HG03196 (cell line): ENCODE measurements around the gene PRCD.

Experiments
- ATAC-seq: cut with Tn5 transposase; IDR thresholded peaks from one replicate; pipeline ENCODE4 v1.9.1; 2021; ENCODE audit not compliant: unreplicated experiment

PRCD gene

GRCh38 chr17:76568811-76569221 is 29.0 kb downstream of the PRCD start:
- no peak for ATAC-seq

DNA sequence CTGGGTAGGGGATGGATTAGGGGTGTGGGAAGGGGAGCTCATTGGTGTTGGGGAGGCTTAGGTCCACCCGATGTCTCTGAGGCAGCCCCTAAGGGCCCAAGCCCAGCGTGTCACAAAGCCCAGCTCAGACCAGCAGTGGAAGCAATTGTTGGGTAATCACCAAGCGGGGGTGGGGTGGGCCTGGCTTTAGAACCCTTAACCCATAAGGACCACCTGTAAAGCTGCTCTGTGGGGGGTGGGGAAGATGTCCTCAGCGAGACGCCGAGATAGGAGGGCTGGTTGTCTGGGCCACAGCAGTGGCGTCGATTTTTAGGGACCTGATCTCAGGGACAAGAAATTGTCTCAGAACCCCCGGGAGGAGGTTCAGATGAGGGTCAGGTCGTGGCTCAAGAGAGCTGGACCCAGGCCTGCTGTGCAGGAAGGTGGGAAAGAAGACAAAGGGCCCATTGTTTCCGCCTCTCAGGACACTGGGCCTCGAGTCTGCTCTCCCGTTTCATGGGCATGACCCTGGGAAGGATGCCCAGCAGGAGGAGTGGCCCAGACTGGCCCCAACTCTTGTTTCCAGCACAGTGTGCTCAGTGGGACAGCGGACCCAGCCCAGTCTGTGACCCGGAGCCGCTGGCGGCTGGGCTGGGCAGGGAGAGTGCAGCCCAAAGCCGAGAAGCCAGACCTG is 29.9 kb downstream of the PRCD start:
- no peak for ATAC-seq

- no peak for ATAC-seq
Measured at GRCh38 chr17:76570457-76570856, 30.6 kb downstream of the PRCD start.

DNA sequence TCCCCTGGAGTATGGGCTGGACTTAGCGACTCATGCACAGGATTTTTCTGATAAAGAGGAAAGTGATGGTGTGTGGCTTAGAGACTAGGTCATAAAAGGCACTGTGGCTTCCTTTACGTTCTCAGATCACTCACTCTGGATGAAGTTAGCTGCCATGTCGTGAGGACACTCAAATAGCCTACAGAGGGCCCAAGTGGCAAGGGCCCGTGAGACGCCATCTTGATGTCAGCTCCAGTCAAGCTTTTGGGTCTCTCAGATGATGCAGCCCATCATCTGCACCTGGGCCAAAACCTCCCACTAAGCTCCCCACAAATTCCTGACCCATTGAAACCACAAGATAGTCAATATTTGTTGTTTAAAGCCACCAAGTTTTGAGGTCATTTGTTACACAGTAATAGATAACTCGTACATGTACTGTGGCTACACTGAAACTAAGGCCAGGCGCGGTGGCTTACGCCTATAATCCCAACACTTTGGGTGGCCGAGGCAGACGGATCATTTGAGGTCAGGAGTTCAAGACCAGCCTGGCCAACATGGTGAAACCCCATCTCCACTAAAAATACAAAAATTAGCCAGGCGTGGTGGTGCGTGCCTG is 31.1 kb downstream of the PRCD start:
- ATAC-seq = no peak

GRCh38 chr17:76572201-76572910 is 32.5 kb downstream of the PRCD start:
- no peak for ATAC-seq

DNA sequence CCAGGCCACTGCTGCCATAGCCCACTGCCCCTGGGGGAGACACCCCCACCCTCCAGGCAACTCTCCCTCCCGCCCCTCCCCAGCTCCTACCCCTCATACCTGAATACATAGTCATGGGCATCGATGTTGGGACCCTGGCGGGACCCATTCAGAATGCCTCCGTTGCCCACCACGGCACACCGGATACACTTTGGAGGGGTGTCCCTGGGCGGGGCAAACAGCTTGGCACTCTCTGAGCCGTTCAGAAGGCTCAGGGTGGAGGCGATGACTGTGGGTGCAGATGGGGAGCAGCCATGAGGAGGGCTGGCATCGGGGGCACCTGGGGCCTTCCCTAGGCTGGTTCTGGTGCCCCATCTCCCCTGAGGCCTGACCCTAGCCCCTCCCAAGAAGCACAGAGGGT is 33.3 kb downstream of the PRCD start:
- no peak for ATAC-seq

DNA sequence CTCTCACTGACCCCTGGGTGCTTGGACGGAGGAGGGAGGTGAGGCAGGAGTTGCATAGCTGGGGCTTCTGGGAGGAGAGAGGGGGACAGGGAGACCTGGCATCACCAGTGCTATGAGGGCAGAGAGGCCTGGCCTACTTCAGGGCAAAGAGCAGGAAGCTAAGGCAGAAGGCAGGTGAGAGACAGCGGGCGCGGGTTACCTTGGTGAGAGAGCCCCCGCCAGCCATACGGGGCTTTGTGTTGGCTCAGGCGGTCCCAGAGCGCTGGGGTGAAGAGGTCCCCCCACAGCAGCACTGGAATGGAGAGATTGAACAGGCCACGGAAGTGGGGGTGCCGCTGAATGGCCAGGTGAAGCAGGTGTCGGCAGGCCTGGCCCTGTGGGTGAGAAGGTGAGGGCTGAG is 34.3 kb downstream of the PRCD start:
- no peak for ATAC-seq

DNA sequence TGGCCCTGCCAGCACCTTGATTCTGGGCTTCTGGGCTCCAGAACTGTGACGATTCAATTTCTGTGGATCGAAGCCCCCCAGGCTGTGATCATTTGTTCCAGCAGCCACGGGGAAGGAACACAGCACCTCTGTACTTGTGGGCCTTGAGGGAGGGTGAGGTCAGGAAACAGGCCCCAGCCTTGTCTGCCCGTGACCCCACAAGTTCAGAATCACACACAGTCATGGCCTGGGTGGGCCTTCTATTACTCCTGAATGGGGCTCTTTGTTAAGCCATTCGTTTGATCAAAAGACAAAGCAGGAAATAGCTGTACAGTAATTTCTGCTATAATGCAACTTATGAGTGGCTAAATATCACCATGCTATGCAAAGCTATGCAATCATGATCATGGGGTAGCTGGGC is 35.7 kb downstream of the PRCD start:
- ATAC-seq = no peak

- ATAC-seq = no peak
Measured at GRCh38 chr17:76576189-76576588, 36.3 kb downstream of the PRCD start.

DNA sequence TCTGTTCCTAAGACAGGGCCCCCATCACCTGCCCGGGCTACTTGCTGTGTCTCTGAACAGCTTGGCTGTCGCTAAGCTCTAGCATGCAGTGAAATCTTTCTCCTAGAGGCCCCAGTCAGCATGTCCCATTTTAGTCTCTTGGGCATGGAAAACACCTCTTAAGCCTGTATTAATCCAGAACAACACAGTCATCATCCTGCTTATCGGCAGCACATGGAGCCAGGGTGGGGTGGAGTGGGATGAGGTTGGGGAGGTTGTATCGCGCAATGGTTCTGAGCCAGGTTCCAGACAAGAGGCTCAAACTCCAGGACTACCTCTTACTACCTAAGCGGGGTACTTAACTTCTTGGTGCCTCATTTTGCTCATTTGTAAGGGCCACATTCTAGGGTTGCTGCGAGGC is 38.0 kb downstream of the PRCD start:
- ATAC-seq = no peak

DNA sequence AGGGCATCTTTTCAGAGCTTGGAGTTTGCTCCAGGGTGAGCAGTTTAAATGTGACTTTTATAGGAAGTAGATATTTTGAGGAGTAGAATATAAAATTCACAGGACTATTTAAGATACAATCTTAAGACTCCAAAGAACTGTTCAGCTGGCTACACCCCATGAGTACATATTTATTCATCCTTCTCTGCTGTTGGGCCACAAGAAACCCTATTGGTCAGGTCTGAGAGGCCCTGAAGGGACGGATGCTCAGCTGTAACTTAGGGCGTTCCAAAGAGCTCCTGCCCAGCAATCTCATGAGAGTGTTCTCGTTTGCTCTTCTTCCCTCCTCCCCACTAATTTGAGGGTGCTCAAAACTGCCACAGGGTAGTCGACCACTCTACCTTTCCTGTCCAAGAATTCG is 38.5 kb downstream of the PRCD start:
- no peak for ATAC-seq

- no peak for ATAC-seq
Measured at GRCh38 chr17:76579281-76579680, 39.4 kb downstream of the PRCD start.

DNA sequence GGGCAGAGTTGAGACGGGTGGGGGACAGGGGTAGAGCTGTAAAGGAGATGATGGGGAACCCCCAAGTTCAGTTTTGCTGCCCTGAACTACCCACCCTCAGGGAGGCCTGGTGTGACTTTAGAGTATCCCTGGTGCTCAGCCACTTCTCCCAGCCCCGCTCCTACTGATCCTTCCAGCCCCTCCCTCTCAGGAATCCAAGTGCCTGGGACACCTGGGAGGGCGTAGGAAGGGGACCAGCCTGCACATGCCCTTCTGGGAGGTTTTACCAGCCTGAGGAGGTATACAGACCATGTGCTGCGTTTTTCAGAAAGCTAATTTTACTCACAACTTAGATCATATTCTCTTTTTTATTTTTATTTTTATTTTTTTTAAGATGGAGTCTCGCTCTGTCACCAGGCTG is 41.7 kb downstream of the PRCD start:
- ATAC-seq = no peak

- ATAC-seq = no peak
Measured at GRCh38 chr17:76582660-76583059, 42.8 kb downstream of the PRCD start.

DNA sequence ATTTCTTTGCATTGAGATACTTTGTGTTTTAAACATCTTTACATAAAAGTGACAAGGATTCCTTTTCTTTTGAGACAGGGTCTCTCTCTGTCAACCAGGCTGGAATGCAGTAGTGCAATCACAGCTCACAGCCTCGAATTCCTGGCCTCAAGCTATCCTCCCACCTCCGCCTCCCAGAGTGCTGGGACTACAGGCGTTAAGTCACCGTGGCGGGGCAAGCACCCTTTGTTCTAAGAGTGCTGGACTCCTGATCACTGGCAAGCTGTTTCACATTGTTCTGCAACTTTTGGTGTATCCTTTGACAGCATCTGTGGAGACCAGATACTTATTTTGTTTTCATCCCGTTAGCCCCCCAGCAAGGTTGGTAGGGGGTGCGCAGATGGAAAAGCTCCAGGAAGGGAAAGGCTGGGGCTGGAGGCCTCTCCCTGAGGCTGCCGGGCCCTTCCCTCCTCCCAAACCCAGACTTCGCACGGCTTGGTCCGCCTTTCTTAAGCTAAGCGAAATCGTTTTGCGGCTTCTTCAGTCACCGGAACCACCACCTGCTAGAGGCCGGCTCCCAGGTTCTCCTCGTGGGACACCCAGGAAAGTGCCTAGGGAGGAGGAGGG is 44.7 kb downstream of the PRCD start:
- ATAC-seq = no peak

DNA sequence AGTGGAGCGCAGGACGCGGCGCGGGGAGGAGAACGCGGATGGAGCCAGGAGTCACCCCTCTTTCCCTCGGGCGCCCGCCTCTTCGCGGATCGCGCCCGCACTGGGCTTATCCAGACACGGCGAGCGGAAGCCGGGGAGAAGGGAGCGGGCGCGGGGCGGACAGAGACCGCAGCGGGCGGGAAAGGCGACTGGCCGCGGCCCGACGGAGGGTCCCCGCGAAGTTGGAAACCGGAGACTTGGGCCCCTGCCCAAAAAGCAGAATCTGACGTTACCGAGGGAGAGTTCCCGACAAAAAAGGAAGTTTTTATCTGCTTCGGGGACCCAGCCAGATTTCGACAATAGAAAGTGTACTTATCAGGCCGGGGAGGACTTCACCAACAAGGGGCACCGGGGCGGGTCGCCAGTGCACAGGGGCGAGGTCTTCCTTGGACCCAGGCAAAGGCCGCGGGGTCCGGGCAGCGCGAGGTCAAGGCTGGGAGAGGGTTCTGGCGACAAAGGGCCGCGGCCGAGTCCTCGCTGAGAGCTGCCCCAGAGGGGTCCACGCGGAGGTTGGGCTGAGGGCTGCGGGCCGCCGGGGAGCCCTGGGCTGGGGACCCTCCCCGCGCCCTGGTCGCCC is 45.3 kb downstream of the PRCD start:
- ATAC-seq = no peak

DNA sequence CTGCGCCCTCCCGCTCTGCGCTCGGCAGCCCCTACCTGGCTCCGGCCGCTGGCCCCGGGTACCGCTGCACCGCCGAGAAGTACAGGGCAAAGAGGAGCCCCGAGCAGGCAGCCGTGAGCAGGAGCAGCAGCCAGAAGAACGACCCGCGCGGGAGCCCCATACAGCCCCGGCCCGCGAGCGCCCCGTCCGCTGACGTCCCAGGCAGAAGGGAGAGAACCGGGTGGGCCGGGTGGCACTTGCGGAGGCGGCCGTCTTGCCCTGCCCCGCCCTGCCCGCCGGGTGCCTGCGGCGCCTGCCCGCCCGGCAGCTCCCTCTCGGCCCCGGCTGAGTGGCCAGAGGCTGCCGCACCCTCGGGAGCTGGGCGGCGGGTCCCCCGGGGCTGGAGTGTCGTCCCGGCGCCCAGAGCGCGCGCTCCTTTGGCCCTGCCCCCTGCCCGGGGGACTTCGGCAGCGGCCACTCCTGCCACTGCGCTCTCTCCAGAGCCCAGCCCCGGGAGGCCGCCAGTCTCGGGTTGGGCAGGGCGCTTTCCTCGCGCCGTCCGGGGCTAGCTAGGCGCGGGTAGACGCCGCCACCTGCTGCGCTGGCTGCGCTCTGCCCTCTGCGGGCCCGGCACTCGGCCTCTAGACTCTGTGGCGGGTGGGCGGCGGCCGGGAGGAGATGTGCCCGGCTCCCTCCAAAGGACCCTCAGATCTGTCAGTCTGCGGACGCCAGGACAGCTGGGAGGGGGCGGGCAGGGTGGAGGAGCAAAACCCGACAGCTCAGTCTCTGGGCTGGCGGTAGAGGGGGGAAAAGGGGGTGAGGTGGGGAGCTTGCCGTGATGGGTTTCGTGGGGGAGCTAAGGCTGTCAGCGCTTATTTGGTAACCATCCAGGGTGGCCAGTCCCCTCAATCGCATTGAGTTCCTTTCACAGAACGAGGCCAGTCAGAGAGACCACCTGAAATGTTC is 46.1 kb downstream of the PRCD start, which contains the start of gene ST6GALNAC2:
TSS of gene ST6GALNAC2 (minus strand) at position 212 of the 945 bp plus-strand sequence. CDS start at position 160, 52 bp downstream.
- no peak for ATAC-seq

DNA sequence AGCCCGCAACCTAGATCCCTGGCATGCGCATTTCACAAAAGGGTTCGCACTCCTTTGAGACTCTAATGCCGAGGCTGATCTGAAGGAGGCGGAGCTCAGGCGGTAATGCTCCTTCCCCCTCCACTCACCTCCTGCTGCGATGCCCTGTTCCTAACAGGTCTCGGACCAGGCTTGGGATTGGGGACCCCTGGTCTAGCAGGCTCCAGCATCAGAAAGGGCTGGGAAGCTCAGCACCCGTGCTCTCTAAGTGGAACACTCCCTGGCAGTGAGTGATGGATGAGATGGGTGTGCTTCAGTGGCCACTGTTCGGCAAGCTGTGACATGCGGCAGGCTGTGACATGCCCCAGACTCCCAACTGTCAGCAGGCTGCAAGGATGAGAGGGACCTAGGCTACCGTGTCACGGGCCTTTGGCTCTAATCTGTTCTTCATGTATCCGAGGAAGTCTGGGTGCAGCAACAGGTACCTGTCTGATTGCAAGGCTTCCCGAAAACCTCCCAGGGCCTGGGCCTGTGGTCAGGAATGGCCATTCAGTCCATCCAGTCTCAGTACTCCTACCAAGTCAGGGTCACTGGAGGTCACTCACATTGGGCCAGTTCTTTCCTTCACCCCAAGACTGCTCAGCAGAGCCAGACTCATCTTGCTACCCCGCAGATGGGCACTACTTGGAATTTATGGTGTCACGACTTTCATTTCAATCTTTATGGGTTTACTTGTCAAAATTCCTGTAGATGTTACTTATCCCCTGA is 47.1 kb downstream of the PRCD start:
- no peak for ATAC-seq

GRCh38 chr17:76588182-76588581 is 48.3 kb downstream of the PRCD start:
- no peak for ATAC-seq

DNA sequence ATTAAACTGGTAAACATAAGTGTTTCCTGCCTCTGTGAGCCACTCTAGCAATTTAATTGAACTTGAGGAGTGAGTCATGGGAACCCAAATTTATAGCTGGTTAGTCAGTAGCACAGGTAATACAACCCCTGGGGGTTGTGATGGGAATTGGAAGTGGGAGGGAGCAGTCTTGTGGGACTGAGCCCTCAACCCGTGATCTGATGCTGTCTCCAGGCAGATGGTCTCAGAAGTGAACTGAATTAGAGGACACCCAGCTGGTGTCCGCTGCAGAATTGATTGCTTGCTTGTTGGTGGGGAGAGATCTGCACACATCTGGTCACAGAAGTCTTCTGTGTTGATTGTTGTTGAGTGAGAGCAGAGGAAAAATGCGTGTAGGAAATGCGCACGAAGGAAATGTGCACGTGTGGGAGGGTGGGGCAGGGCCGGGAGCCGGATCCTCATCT is 53.6 kb downstream of the PRCD start:
- ATAC-seq = no peak
